Measurements from ENCODE around the gene PFKP. TPM values are rescaled to one million over a fixed set of nuclear protein-coding genes. Genes with fewer than 3 reads are reported as not detected.

The PFKP gene
- total RNA-seq, 1 donor from 2014 or later = 52.3 TPM

DNA sequence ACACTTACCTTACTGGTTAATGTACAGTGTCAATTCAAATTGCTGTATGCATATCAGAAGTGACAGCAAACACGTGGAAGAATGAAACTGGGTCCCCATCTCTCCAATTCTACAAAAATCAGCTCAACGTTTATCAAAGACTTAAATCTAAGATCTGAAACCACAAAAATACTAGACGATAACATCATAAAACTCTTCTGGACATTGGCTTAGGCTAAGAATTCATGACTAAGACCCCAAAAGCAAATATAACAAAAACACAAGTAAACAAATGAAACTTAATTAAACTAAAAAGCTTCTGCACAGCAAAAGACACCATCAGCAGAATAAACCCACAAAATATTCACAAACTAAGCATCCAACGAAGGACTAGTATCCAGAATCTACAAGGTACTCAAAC lies 35.9 kb upstream of the PFKP start:
- Mint-ChIP-seq H3K9me3 (ENCODE audit: unreplicated experiment) (no peaks in the 10 kb centered on the region), H3K27ac (ENCODE audit: unreplicated experiment) (no peak overlapping the region), H3K4me3 (ENCODE audit: unreplicated experiment) (no peak overlapping the region), H3K4me1 (ENCODE audit: unreplicated experiment) (no peaks in the 10 kb centered on the region), H3K36me3 (ENCODE audit: low read depth, unreplicated experiment) (no peaks in the 10 kb centered on the region), H3K27me3 (ENCODE audit: unreplicated experiment) (no peaks in the 10 kb centered on the region)
- no peak for DNase-seq (ENCODE audit: low spot score)
- TF ChIP-seq, protein P1, sequence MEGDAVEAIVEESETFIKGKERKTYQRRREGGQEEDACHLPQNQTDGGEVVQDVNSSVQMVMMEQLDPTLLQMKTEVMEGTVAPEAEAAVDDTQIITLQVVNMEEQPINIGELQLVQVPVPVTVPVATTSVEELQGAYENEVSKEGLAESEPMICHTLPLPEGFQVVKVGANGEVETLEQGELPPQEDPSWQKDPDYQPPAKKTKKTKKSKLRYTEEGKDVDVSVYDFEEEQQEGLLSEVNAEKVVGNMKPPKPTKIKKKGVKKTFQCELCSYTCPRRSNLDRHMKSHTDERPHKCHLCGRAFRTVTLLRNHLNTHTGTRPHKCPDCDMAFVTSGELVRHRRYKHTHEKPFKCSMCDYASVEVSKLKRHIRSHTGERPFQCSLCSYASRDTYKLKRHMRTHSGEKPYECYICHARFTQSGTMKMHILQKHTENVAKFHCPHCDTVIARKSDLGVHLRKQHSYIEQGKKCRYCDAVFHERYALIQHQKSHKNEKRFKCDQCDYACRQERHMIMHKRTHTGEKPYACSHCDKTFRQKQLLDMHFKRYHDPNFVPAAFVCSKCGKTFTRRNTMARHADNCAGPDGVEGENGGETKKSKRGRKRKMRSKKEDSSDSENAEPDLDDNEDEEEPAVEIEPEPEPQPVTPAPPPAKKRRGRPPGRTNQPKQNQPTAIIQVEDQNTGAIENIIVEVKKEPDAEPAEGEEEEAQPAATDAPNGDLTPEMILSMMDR (IDR thresholded peaks at IDR 0.05; ENCODE audit: unreplicated experiment) = no peak

DNA sequence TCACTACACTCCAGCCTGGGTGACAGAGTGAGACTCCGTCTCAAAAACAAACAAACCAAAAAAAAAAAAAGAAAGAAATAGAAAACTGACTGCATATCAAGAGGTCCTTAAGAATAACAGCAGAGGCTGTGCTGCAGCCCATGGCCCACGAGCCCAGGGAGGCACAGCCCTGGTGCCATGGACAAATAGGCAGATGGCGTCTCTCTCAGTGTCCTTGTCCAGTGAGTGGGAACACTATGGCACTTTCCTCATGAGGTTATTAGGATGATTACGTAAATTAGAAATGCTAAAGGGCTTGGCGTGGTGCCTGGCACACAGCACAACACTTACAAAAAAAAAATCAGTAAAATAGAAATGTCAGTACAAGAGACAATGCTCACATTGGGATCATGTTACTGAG lies 33.4 kb upstream of the PFKP start:
- TF ChIP-seq, protein P1 (IDR thresholded peaks at IDR 0.05; ENCODE audit: unreplicated experiment) = no peak
- Mint-ChIP-seq H3K27me3 (ENCODE audit: unreplicated experiment) (no peaks in the 10 kb centered on the region), H3K4me1 (ENCODE audit: unreplicated experiment) (no peaks in the 10 kb centered on the region), H3K9me3 (ENCODE audit: unreplicated experiment) (no peaks in the 10 kb centered on the region), H3K27ac (ENCODE audit: unreplicated experiment) (no peak overlapping the region), H3K4me3 (ENCODE audit: unreplicated experiment) (no peak overlapping the region), H3K36me3 (ENCODE audit: low read depth, unreplicated experiment) (no peaks in the 10 kb centered on the region)
- no peak for DNase-seq (ENCODE audit: low spot score)

DNA sequence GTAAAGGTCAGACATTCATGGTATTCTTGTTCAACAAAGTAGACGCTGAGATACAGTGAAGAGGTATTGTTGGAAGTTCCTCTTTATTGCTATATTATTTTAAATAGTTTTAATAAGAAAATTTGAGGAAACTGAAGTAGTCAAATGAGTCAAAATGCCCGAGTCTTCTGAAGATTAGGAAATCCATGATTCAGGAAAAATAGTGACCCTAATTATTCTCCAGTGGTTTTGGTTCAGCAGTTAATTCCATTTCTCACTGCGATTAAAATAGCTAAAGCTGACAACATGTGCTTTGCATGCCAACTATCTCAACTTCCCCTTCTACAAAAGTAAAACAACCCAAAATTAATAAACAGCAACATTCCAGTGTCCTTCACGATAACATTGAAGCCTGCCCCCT lies 32.7 kb upstream of the PFKP start:
- Mint-ChIP-seq H3K4me3 (ENCODE audit: unreplicated experiment) (no peak overlapping the region), H3K27ac (ENCODE audit: unreplicated experiment) (no peak overlapping the region), H3K27me3 (ENCODE audit: unreplicated experiment) (no peaks in the 10 kb centered on the region), H3K4me1 (ENCODE audit: unreplicated experiment) (no peaks in the 10 kb centered on the region), H3K36me3 (ENCODE audit: low read depth, unreplicated experiment) (no peaks in the 10 kb centered on the region), H3K9me3 (ENCODE audit: unreplicated experiment) (no peaks in the 10 kb centered on the region)
- TF ChIP-seq, protein P1 (IDR thresholded peaks at IDR 0.05; ENCODE audit: unreplicated experiment) = no peak
- no peak for DNase-seq (ENCODE audit: low spot score)

DNA sequence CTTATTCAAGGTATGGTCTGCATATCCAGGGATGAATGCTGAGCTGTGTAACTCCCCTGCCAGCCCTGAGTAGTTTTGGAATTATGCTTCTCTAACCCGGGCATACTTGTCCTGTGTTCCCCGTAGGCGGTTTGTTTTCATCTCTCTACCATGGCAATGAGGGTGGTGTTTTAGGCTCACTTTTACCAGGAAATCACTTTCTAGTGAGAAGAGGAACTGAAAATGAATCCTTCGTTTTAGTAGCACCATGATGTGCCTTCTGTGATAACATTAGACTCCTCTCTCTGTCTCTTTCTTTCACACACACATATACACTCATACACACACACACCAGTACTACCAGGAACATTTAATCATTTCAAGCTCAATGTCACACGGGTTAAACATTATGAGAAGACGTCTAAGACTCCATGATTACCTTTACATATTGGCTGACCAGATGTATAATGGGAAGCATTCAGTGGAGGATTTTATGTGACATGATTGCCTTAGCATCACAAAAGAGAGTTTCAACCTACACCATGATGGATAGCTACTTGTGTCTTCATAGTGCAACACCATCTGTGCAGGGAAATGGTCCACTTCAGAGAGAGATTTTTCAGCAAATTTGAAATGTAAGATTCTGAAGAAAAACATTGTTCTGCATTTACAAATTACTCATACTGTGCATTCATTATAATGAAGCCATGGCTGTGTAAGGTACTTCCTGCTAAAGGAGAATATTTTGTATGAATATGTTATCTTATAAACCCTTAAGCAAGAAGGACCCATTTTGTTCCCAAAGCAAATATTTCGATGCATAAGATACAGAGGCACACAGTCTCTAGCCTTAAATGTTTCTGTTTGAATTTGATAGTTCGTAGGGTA lies 31.0 kb upstream of the PFKP start:
- H3K9me3 Mint-ChIP-seq (ENCODE audit: unreplicated experiment) = peaks cover 4% of the 10 kb centered on the region
- H3K27ac Mint-ChIP-seq (ENCODE audit: unreplicated experiment) = no peak overlapping the region
- H3K36me3 Mint-ChIP-seq (ENCODE audit: low read depth, unreplicated experiment) = peaks cover 4% of the 10 kb centered on the region
- TF ChIP-seq, protein P1 (IDR thresholded peaks at IDR 0.05; ENCODE audit: unreplicated experiment) = no peak
- H3K4me1 Mint-ChIP-seq (ENCODE audit: unreplicated experiment) = no peaks in the 10 kb centered on the region
- H3K27me3 Mint-ChIP-seq (ENCODE audit: unreplicated experiment) = peaks cover 4% of the 10 kb centered on the region
- no peak for DNase-seq (ENCODE audit: low spot score)
- H3K4me3 Mint-ChIP-seq (ENCODE audit: unreplicated experiment) = no peak overlapping the region

DNA sequence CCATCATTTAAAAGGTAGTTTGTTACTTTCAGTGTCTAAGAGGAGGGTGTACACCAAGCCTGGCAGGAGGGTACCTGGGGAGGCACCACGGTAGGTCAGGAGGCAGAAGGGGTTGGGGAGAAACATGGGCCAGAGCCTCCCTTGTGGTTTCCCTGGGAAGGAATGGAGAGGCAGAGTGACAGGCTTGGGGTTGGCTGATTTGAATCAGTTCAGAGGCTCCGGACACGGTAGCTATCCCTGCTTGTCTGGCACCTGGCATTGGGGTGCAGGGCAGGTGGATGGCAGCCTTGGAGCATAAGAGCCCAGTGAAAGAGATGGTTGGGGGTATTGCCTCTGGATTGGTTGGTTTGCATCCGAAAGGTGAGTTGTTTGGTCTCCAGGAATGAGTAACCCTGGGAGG lies 30.2 kb upstream of the PFKP start:
- no peak overlapping the region for H3K27ac Mint-ChIP-seq (ENCODE audit: unreplicated experiment)
- peaks cover 4% of the 10 kb centered on the region for H3K9me3 Mint-ChIP-seq (ENCODE audit: unreplicated experiment)
- H3K4me3 Mint-ChIP-seq (ENCODE audit: unreplicated experiment) = no peak overlapping the region

More for the DNA sequence above, 30.2 kb upstream of the PFKP start:
- no peaks in the 10 kb centered on the region for H3K4me1 Mint-ChIP-seq (ENCODE audit: unreplicated experiment)
- TF ChIP-seq, protein P1 (IDR thresholded peaks at IDR 0.05; ENCODE audit: unreplicated experiment) = no peak
- H3K27me3 Mint-ChIP-seq (ENCODE audit: unreplicated experiment) = peaks cover 4% of the 10 kb centered on the region
- no peak for DNase-seq (ENCODE audit: low spot score)
- peaks cover 6% of the 10 kb centered on the region for H3K36me3 Mint-ChIP-seq (ENCODE audit: low read depth, unreplicated experiment)

All from endothelial cell (in vitro differentiated cells).